ENCODE measurements around the gene VEGFB.

The VEGFB gene

DNA sequence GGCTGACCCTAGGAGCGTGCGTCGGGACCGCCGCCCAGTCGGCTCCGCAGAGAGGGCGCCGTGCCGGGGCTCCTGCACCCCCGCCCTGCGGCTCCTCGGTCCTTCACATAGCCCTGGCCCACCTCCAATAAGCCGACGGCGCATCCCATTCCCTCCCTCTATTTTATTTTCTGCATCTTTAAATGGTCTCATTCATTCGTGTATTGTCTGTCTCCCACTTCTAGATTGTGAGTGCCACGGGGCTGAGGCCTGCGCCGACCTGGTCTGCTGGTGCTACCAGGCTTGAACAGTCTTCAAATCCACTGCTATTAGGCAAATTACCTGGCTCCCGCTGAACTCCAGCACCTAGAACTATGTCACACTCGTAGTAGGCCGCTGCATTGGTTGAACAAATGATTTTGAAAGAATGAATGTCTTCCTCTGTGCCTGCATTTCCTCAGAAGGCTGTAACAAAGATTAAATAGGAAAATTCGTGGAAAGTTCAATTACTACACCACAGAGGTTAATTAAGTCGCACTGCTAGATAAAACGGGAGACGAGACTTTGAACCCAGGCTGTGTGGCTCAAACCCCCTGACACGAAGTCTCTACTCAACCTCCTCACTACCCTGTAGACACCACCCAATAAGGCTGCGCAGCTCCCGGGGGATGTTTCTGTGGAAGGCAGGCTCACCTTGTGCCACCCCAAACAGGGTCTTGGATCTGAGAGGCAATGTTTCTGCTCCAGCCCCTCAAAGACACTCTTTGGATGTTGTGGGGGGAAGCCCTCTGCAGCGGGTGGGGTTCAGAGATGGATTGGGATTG is 13.5 kb downstream of the VEGFB start:
- DNase-seq: peak; percentile 80 to 92

DNA sequence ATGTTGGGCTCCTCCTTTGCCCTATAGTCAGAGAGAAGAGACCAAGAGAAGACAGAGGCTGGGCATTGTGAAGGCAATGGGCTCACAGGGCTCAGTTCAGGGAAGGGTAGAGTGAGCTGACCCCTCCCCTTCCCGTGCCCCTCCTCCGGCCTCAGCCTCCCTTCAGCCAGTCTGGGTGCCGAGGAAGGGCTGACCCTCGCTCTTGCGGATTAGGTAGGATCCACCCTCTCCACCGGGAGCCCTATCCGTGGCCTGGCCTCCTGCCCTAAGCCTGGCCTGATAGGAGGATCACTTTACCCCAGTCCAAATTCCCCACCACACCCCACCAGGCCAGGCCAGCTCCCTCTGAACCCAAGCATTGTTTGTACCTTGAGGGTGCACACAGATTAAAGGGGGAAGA is 14.2 kb downstream of the VEGFB start:
- DNase-seq: no peak

DNA sequence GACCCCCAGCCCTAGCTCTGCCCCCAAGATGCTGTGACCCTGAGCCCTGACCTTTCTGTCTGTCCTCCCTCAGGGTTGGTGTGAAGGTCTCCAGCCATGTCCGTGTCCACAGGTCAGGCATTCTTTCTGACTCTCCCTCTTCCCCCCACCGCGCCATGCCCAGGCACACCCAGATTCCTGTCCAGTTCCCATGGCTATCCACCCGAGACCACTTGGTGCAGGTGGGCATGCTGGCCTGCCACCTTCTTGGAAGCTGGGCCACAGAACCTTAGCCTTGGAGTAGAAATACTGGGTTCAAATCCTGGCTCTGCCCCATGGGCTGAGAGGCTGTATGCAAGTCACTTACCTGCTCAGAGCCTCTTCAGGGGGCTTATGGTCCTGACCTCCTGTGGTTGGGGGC is 14.7 kb downstream of the VEGFB start:
- no peak for DNase-seq

DNA sequence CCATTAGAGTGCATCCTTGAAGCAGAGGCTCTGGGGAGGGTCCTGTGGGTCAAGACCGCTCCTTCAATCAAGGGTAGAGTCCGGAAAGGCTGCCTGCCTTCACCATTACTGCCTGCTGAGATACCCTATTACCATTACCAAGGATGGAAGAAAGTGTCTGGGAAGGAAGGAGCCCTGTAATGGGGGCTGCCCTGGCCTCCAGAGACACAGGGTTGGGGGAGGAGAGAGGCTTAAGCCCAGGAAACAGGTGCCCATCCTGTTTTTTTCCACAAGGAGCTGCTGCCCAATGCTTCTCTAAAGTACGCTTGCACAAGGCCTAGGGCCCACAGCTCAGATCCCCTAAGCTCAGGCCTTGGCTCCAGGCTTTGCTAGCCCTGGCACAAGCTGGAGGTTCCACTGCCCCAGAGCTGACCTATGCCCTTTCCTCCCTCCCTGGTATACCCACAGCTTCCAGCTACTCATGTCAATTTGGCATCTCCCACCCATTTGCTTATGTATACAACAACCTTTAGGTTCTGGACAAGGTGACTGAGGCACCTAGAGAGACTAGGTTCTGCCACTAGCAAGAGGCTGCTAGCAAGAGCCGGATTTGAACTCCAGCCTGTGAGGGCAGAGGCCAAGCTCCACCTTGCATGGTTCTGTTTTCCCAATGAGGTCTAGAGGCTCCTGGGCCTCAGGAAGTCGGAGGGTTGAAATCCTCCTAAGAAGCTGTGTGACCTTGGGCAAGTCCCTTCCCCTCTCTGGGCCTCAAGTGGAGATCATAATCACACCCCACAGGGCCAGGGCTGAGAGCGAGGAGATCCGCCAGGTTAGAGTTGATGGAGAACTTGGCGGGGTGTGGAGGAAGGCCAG is 15.4 kb downstream of the VEGFB start:
- peak in 1 of 2 experiments; percentile 30 for DNase-seq

DNA sequence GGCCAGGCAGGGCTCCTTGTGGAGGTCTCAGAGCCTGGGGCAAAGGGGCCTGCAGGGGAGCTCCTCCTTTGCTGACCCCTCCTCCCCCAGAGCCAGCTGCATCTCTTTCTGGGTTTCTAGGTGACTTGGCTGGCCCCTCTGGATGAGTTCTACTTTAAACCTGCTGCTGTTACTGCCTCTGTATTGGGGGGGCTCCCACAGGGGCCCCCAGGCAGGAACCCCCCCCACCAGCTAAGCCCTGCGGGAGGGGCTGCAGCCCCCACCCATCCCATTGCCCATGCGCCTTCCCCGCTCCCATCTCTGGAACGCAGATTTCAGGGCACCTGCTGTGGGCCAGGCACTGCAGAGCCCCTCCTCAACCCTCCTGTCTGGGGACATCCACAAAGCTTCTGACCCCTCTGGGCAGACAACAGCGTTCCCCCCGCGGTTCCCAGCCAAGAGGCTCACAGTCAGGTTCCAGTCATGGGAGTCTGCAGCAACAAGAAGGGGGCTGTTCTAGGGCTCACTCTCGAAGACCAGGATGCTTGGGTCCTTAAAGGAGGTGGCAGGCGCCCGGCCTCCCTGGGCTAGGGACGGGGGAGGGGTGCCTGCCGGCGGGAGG is 16.1 kb downstream of the VEGFB start:
- DNase-seq: no peak

DNA sequence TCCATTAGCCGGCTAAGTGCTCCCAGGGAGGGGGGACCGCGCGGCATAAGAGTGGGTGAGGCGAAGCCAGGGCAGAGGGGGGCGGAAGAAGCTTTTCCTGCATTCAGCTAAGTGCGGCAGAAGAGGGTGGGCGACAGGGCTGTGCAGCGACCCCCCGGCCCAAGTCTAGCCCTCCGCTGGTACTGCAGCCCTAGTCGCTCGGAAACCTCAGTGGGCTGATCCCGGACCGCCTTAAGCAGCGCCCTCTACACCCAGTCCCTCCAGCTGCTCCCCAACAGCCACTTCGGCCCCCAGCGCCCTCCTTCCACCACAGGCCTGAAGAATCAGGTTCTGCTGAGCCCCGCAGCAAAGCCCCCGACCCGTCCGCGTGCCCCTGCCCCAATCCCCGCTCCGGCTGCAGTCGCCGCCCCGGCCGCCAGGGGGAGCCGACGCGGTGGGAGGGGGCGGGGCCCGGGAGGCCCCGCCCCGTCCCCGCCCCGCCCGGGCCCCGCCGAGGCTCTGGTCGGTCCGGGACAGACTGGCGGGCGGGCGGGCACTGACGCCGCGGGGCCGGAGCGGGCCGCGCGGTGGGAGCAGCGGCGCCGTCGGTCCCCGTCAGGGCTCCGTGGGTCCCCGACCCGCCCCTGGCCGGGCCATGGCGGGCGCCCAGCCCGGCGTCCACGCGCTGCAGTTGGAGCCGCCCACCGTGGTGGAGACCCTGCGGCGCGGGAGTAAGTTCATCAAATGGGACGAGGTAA is 16.8 kb downstream of the VEGFB start, which contains the start of gene PLCB3:
TSS of gene PLCB3 (plus strand) at position 515 of the 737 bp plus-strand sequence. CDS start at position 635, 120 bp downstream.
- DNase-seq: peak in 1 of 2 experiments; percentile 79

DNA sequence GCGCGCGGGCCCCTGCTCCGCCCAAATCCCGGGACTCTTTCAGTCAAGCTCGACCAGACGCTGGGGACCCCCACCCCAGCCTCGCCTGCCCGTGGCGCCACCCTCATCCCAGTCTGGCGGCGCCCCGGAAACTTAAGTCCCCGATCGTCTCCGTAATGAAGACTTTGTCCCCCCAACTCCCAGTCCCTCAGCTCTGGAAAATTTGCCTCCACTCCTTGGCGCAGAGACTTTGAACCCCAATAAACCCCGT is 17.3 kb downstream of the VEGFB start:
- no peak for DNase-seq

DNA sequence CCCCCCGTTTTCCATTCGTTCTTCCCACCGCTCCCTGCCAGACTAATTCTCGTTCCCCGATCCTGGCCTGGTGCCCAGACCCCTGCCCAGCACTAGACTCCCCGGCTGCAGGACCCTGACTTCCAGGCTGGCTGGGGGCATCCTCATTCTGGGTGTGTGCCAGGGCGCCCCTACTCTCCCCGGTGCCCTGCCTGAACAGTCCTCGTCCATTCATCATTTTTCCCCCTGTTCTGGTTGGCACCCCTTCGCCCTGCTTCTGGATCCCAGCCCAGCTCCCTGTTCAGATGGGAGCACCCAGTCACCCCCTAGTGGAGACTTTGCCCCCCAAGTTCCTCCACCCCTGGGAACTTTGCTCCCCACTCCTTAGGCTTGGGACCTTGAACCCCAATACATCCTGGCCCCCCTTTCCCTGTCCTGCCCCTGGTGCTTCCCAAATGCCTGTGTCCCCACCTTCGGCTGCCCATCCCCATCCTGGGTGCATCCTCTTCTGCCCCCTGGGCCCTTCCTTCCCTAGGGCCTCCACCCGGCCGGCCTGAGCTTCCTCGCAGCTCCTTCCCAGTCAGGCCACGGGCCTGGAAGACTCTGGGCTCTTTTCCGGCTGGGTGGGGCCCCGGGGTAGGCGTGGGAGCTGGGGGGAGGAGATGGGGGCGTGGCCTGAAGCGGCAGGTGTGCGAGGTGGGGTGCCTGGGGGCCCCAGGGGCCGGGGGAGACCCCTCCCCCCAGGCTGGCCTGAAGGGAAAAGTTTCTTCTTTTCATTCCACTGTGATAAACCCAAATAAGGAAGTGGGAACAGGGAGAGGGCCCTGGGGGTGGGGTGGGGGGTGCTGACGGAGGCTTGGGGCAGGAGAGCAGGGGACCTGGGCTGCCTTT is 17.9 kb downstream of the VEGFB start:
- DNase-seq: peak in 1 of 2 experiments; percentile 69

DNA sequence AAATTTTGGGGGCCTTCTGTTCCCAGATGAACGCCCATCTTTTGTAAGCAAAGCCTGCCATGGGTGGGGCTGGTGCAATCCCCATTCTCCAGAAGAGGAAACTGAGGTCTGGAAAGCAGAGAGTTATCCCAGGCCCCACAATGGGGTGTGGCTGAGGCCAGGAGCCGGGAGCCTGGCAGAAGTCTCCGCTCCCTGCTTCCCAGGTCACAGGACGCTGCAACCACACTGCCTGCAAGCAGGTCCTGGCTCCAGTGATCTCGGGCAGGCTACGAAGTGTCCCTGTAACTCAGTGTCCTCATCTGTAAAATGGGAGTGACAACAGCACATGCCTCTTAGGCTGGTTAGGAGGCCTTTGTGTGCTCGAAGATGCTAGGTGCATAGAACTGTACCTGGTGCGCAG is 18.7 kb downstream of the VEGFB start:
- no peak for DNase-seq

DNA sequence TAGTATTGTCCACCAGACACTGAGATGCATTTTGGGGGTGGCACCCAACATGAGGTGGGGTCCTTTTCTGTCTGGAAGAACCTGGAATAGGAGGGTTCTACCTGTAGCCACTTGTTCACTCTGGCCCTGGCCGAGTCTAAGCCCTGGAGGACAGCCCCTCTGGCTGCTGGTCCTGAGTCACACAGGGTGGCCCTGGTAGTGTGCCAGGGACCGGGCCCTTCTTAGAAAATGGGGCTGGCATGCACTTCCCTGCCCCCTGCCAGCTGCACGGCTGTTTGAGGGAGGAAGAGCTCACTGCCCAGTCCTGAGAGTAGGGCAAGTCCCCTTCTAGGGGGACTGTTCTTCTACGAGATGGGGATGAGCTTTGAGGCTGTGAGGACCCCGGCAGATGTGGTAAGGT is 19.1 kb downstream of the VEGFB start:
- DNase-seq: no peak

DNA sequence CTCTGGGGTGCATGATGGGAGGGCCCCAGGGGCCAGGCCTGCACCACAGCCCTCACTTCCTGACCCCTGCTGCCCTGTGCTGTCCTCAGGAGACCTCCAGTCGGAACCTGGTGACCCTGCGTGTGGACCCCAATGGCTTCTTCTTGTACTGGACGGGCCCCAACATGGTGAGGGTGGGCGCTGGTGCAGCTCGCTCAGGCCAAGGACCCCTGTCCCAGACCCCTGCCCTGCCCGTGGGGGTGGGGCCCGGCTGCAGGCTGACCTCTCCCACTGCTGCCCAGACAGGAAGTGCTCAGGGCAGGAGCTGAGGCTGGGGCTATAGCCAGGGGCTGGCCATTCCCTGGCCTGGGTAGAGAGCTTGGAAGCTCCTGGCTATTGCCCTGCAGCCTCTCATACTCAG is 19.9 kb downstream of the VEGFB start:
- no peak for DNase-seq

DNA sequence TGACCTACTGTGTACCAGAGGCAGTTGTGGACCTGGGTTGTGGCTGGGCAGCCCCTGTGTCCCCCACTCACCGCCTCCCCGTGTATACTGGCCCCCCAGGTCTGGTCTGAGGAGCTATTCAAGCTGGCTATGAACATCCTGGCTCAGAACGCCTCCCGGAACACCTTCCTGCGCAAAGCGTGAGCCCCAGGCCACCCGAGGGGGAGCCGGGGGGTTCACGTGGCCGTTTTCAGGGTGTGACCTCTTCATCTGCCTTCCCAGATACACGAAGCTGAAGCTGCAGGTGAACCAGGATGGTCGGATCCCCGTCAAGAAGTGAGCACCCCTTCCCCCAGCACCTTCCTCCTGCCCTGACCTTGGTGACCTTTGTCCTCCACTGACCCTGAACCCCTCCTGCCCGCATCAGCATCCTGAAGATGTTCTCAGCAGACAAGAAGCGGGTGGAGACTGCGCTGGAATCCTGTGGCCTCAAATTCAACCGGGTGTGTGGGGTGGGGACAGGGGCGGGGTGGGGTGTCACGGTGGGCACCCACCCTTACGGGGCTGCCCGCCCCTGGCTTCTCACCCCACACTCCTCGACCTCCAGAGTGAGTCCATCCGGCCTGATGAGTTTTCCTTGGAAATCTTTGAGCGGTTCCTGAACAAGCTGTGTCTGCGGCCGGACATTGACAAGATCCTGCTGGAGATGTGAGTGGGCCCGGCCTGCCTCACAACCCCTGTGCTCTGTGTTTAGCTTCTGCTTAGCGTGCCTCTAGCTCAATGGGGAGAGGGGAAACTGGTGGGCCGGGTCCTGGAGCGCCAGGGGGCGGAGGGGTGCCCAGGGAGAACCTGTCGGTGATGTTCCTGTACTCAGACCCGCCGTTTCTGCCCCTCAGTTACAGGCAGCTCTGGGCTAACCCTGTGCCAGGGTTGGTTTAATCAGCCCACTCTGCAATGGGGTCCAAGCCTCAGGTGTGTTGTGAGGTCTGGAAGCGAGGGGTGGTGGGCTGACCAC is 21.0 kb downstream of the VEGFB start:
- no peak for DNase-seq

DNA sequence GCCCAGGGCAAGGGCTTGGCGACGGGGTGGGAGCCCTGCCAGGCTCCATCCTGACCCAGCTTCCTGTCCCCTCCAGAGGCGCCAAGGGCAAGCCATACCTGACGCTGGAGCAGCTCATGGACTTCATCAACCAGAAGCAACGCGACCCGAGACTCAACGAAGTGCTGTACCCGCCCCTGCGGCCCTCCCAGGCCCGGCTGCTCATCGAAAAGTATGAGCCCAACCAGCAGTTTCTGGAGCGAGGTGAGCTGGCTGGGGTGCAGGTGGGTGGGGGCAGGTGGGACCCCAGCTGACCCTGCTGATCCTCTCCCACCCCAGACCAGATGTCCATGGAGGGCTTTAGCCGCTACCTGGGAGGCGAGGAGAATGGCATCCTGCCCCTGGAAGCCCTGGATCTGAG is 21.9 kb downstream of the VEGFB start:
- no peak for DNase-seq

DNA sequence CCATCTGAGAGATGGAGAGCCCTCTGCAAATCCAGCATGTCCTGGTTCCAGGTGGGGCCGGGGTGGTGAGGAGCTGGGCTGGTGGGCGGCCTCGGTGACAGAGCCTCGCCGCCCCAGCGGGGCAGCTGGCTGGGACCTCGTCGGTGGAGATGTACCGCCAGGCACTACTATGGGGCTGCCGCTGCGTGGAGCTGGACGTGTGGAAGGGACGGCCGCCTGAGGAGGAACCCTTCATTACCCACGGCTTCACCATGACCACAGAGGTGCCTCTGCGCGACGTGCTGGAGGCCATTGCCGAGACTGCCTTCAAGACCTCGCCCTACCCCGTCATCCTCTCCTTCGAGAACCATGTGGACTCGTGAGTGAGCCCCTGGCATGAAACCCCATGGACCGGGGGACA is 24.0 kb downstream of the VEGFB start:
- no peak for DNase-seq

DNA sequence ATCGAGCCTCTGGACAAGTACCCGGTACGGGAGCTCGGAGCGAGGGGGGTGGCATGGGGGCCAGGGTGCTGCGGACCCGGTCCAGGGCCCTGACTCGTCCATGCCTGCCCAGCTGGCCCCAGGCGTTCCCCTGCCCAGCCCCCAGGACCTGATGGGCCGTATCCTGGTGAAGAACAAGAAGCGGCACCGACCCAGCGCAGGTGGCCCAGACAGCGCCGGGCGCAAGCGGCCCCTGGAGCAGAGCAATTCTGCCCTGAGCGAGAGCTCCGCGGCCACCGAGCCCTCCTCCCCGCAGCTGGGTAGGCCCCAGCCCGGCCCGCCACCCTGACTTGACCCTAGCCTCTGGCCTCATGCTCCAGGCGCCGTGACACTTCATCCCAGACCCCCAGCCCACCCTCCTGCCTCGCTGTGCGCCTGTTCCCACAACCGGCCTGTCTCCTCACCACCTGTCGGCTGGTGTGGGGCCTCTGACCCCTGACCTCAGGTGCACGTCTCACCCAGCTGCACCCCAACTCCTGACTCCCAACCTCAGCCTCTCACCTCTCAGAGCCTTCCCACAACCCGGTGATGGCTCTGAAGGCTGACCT is 24.7 kb downstream of the VEGFB start:
- no peak for DNase-seq

DNA sequence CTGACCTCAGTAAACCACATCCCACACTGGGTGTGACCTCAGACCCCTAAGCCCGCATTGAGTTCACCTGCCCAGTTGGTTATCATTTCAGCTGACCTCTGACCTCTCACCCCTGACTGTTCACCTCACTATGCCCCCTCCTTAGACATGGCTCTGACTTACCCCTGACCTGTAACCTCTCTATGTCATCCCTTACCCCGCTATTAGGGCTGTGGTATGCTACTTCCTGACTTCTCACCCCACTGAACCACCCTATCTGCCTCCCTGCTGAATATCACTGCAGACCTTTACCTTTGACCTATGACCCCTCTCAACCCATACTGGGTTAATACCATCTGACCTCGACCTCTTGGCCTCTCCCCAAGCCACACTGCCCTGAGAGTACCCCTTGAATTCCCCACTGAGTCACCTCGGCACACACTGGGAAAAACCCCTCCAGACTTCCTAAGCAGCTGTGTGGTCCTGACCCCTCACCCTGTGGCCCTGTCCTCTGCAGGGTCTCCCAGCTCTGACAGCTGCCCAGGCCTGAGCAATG is 25.2 kb downstream of the VEGFB start:
- DNase-seq: no peak

DNA sequence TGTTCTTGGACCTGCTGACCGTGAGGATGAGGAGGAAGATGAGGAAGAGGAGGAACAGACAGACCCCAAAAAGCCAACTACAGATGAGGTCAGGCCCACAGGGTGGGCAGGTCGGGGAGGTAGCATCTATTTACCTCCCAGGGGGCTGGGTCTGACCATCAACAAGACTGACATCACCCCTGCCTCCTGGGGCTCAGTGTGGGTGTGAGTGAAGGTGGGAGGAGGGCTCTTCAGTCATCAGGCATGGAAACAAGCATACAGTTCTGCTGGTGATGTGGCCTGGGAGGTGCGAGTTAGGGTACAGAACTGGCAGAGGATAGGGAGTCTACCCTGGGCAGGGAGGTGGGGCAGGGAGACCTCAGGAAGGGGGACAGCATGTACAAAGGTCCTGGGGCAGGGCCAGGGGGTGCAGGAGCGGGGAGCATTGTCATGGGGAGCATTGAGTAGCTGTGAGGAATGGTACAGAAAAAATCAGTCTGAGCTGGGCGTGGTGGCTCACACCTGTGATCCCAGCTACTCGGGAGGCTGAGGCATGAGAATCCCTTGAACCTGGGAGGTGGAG is 25.8 kb downstream of the VEGFB start:
- no peak for DNase-seq

DNA sequence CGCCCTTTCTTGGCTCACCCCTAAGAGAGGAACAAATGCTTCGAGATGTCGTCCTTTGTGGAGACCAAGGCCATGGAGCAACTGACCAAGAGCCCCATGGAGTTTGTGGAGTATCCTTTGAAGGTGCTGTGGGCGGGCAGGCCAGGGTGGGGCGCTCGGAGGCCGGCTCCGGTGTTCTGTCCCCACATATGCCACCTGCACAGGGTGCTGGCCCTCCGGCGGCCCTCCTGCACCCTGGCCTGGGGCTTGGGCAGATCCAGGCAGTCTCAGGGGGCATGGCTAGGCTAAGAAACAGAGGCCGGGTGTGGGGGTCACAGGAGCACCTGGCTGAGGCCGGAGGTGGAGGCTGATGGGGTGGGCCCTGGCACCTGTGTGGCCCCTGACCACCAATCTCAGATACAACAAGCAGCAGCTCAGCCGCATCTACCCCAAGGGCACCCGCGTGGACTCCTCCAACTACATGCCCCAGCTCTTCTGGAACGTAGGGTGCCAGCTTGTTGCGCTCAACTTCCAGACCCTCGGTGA is 27.2 kb downstream of the VEGFB start:
- no peak for DNase-seq

DNA sequence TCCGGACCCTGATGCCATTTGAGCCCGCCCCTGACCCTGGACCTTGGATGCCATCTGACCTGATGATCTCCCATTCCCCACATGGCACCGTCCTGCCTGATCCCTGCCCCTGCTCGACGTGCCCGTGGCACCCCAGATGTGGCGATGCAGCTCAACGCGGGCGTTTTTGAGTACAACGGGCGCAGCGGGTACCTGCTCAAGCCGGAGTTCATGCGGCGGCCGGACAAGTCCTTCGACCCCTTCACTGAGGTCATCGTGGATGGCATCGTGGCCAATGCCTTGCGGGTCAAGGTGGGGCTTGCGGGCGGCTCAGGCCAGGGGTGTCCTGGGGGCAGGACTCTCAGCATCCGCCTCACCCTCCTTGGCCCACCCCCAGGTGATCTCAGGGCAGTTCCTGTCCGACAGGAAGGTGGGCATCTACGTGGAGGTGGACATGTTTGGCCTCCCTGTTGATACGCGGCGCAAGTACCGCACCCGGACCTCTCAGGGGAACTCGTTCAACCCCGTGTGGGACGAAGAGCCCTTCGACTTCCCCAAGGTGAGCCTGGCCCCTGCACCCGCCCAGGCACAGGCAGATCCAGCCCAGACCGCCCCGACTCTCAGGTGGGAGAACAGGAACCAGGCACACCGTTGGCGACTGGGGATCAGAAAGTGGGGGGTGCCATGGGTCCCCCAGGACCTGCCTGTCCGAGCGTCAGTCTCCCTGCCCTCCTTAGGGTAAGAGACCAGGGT is 28.1 kb downstream of the VEGFB start:
- DNase-seq: no peak

All from NCI-H526 (cell line).